Measurements from ENCODE around the gene TRPV2.

GRCh38 chr17:16425698-16426659 is 10.6 kb downstream of the TRPV2 start:
- no peak for TF ChIP-seq NANOG (IDR thresholded peaks at IDR 0.05; ENCODE audit: borderline replicate concordance)
- no peak for TF ChIP-seq CTCF (conservative IDR thresholded peaks at IDR 0.05; ENCODE audit: low read depth in 2 of 2)
- TF ChIP-seq POLR2AphosphoS5 (IDR thresholded peaks at IDR 0.05; ENCODE audit: low read depth), result no peak
- no peak for TF ChIP-seq REST (IDR thresholded peaks at IDR 0.05; ENCODE audit: unreplicated experiment)
- TF ChIP-seq ZNF462 (CRISPR knock-in tag; IDR thresholded peaks at IDR 0.05), result no peak
- TF ChIP-seq EZH2 (IDR thresholded peaks at IDR 0.05; ENCODE audit: low read depth, unreplicated experiment), result no peak

All from GM23338 (cell line).